H1 (cell line): ENCODE data around the gene SERPING1. TPM values are rescaled to one million over a fixed set of nuclear protein-coding genes. Genes with fewer than 3 reads are reported as not detected.

Source experiments
- CBX8 ChIP-seq: fragments of 300-800, 300-1000 bp; sonication (generic); IDR thresholded peaks from 2 replicates; pipeline ENCODE4 v1.7.1; 2016; ENCODE audit warnings: low read depth, low read length, borderline replicate concordance
- CEBPB ChIP-seq: IDR thresholded peaks from 2 replicates; pipeline ENCODE4 v1.6.1; 2012; ENCODE audit warnings: low read depth, low read length
- CTBP2 ChIP-seq: IDR thresholded peaks from 2 replicates; pipeline ENCODE4 v1.7.0; 2011; ENCODE audit warnings: borderline replicate concordance, mild to moderate bottlenecking, moderate library complexity, mixed read lengths, low read length; ENCODE audit not compliant: insufficient read depth, insufficient read length
- GABPA ChIP-seq: IDR thresholded peaks from 2 replicates; pipeline ENCODE4 v1.6.1; 2011; ENCODE audit warnings: mild to moderate bottlenecking, low read length, moderate library complexity, borderline replicate concordance; ENCODE audit not compliant: insufficient read depth
- POLR2AphosphoS5 ChIP-seq: IDR thresholded peaks from 2 replicates; pipeline ENCODE4 v1.6.1; 2011; ENCODE audit warnings: low read depth, low read length
- RNF2 ChIP-seq: fragments of 200-900, 300-1000 bp; sonication (generic); IDR thresholded peaks from 2 replicates; pipeline ENCODE4 v1.7.1; 2016; ENCODE audit warnings: borderline replicate concordance, low read depth, mild to moderate bottlenecking, antibody characterized with exemption, low read length; ENCODE audit not compliant: poor library complexity, severe bottlenecking; ENCODE audit errors: missing control alignments
- SP4 ChIP-seq: IDR thresholded peaks from 2 replicates; pipeline ENCODE4 v1.6.1; 2012; ENCODE audit warnings: low read length, inconsistent platforms
- TAF7 ChIP-seq: optimal IDR thresholded peaks from 2 replicates; pipeline ENCODE3; 2011; ENCODE audit warnings: low read depth, mild to moderate bottlenecking, inconsistent platforms, low read length, moderate library complexity, borderline replicate concordance
- polyA plus RNA-seq, 7 experiments: library from polyadenylated mRNA; depleted of rRNA in 3 of 7; stranded (reverse) in 5 of 7; unstranded in 2 of 7; fragments of >200 nt in 5 of 7; fragments of 200-250 nt in 2 of 7; gene quantifications; 1 replicate in 5 of 7; 2 replicates in 1 of 7; 4 replicates in 1 of 7; pipeline versions ENCODE4 v1.2.1 to v1.2.3, GENCODE V29; 2011 to 2013; ENCODE audit warnings: missing spikeins in 2 of 7, mixed read lengths in 2 of 7
- total RNA-seq: library from RNA; stranded (reverse); fragmentation: NEBNext Ultra II Directional; extraction: Animal tissue kit (Norgen Biotek cat#: 25700); gene quantifications from 2 replicates; pipeline ENCODE4 v1.2.1, GENCODE V29; 2021
- TF ChIP-seq, protein P1 (sequence below): fragments of 300-600 bp; sonication (generic); IDR thresholded peaks from 2 replicates; pipeline ENCODE4 v1.7.1; 2012; ENCODE audit warnings: low read length, moderate library complexity, mild to moderate bottlenecking, inconsistent platforms; ENCODE audit not compliant: insufficient replicate concordance

Gene SERPING1
- total and polyA plus RNA-seq, 2 of the 8 experiments (the other 6 are each of a cell fraction or from before 2014, with no cell fraction given) = 50.9 to 54.8 TPM

DNA sequence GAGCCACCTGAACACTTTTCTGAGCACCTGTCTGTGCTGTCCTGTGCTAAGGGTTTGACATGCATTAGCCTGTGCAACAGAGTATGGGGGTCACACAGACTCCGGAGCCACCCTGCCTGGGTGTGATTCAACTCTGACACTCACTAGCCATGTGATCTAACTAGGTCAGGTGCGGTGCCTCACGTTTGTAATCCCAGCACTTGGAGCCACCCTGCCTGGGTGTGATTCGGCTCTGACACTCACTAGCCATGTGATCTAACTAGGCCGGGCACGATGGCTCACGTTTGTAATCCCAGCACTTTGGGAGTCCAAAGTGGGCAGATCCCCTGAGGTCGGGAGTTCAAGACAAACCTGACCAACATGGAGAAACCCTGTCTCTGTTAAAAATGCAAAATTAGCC lies 41.4 kb upstream of the SERPING1 start (continued):
- TF ChIP-seq, protein P1, sequence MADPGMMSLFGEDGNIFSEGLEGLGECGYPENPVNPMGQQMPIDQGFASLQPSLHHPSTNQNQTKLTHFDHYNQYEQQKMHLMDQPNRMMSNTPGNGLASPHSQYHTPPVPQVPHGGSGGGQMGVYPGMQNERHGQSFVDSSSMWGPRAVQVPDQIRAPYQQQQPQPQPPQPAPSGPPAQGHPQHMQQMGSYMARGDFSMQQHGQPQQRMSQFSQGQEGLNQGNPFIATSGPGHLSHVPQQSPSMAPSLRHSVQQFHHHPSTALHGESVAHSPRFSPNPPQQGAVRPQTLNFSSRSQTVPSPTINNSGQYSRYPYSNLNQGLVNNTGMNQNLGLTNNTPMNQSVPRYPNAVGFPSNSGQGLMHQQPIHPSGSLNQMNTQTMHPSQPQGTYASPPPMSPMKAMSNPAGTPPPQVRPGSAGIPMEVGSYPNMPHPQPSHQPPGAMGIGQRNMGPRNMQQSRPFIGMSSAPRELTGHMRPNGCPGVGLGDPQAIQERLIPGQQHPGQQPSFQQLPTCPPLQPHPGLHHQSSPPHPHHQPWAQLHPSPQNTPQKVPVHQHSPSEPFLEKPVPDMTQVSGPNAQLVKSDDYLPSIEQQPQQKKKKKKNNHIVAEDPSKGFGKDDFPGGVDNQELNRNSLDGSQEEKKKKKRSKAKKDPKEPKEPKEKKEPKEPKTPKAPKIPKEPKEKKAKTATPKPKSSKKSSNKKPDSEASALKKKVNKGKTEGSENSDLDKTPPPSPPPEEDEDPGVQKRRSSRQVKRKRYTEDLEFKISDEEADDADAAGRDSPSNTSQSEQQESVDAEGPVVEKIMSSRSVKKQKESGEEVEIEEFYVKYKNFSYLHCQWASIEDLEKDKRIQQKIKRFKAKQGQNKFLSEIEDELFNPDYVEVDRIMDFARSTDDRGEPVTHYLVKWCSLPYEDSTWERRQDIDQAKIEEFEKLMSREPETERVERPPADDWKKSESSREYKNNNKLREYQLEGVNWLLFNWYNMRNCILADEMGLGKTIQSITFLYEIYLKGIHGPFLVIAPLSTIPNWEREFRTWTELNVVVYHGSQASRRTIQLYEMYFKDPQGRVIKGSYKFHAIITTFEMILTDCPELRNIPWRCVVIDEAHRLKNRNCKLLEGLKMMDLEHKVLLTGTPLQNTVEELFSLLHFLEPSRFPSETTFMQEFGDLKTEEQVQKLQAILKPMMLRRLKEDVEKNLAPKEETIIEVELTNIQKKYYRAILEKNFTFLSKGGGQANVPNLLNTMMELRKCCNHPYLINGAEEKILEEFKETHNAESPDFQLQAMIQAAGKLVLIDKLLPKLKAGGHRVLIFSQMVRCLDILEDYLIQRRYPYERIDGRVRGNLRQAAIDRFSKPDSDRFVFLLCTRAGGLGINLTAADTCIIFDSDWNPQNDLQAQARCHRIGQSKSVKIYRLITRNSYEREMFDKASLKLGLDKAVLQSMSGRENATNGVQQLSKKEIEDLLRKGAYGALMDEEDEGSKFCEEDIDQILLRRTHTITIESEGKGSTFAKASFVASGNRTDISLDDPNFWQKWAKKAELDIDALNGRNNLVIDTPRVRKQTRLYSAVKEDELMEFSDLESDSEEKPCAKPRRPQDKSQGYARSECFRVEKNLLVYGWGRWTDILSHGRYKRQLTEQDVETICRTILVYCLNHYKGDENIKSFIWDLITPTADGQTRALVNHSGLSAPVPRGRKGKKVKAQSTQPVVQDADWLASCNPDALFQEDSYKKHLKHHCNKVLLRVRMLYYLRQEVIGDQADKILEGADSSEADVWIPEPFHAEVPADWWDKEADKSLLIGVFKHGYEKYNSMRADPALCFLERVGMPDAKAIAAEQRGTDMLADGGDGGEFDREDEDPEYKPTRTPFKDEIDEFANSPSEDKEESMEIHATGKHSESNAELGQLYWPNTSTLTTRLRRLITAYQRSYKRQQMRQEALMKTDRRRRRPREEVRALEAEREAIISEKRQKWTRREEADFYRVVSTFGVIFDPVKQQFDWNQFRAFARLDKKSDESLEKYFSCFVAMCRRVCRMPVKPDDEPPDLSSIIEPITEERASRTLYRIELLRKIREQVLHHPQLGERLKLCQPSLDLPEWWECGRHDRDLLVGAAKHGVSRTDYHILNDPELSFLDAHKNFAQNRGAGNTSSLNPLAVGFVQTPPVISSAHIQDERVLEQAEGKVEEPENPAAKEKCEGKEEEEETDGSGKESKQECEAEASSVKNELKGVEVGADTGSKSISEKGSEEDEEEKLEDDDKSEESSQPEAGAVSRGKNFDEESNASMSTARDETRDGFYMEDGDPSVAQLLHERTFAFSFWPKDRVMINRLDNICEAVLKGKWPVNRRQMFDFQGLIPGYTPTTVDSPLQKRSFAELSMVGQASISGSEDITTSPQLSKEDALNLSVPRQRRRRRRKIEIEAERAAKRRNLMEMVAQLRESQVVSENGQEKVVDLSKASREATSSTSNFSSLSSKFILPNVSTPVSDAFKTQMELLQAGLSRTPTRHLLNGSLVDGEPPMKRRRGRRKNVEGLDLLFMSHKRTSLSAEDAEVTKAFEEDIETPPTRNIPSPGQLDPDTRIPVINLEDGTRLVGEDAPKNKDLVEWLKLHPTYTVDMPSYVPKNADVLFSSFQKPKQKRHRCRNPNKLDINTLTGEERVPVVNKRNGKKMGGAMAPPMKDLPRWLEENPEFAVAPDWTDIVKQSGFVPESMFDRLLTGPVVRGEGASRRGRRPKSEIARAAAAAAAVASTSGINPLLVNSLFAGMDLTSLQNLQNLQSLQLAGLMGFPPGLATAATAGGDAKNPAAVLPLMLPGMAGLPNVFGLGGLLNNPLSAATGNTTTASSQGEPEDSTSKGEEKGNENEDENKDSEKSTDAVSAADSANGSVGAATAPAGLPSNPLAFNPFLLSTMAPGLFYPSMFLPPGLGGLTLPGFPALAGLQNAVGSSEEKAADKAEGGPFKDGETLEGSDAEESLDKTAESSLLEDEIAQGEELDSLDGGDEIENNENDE = no peak
- TF ChIP-seq CEBPB = no peak
- TF ChIP-seq CTBP2 = no peak
- no peak for TF ChIP-seq TAF7
- TF ChIP-seq GABPA = no peak
- TF ChIP-seq SP4 = no peak
- TF ChIP-seq CBX8 = no peak
- TF ChIP-seq RNF2 = no peak
- no peak for TF ChIP-seq POLR2AphosphoS5
